PC-3 (cell line): ENCODE results near the gene STXBP6.

Experiments used
- CTCF ChIP-seq: fragments of 300-600 bp; sonication (generic); conservative IDR thresholded peaks from 2 replicates; pipeline ENCODE4 v1.5.1; 2017; ENCODE audit warnings: antibody characterized with exemption, low read depth, mild to moderate bottlenecking, low read length
- EZH2 ChIP-seq: fragments of 300-600 bp; sonication (generic); IDR thresholded peaks from one replicate; pipeline ENCODE4 v1.6.1; 2017; ENCODE audit warnings: antibody characterized with exemption, mild to moderate bottlenecking, low read length; ENCODE audit not compliant: unreplicated experiment
- EZH2phosphoT487 ChIP-seq: fragments of 300-600 bp; sonication (generic); IDR thresholded peaks from 2 replicates; pipeline ENCODE4 v1.6.1; 2018; ENCODE audit warnings: mild to moderate bottlenecking, antibody characterized with exemption, low read length, borderline replicate concordance

DNA sequence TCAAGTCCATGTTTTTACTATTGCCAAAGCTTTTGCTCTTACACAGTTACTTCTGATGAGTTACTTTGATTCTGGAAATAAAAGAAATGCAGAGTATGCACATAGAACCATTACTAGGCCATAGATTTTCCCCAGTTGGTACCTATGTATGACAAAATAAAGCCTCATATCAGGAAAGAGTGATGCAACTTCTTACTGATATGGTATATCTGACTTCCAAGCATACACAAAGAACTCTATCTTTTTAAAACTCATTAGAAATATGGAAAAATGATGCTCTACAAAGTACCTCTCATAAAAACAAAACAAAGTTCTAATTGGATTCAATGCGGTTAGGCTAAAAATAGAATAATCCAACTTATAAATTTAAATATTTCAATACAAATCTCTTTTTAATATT is 92.1 kb downstream of the STXBP6 start:
- TF ChIP-seq CTCF (no peak), EZH2 (no peak), EZH2phosphoT487 (no peak)
